Superior temporal gyrus (tissue), 1 donor: ENCODE data around the gene CERS6.

Experiments
- DNase-seq: peaks from one replicate; pipeline ENCODE4 v3.0.0-alpha.2; 2016; ENCODE audit errors: extremely low spot score

CERS6 gene

GRCh38 chr2:168443818-168444217, 12.3 kb upstream of the CERS6 start:
- no peak for DNase-seq

GRCh38 chr2:168445960-168446359, 10.1 kb upstream of the CERS6 start:
- DNase-seq, result no peak

DNA sequence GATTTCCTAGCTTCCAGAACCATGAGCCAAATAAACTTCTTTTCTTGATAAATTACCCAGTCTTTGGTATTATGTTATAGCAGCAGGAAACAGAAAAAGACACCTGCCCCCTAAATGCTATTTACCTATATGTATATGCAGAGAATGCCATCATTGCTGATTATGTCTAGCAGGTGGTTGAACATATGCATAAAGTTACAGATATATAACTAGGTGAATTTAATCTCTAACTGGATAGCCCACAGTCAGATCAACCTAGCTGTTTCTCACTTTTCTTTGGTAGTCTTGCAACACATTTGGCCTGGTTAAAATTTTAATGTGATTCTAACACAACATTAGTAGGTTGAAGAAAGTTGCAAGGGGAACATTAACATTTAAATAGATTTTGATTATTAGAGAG, 7.1 kb upstream of the CERS6 start:
- DNase-seq, result no peak

DNA sequence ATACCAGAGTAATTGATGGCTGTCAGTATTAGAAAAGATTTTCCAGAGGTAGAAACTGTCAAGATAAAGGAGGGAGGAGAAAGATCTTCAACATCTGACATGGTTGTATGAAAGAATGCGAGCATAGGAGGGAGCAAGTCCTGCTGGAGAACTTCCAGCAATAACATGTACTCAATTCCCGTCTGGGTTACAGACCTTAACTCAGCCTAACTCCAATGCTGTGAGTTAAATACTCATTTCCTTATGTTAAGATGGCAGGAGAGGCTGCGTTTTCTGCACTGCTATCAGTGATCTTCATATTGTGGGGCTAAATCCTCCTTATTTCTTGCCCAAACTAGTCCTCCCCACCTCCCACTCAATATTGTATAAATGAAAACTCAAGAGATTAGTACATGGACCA, 6.7 kb upstream of the CERS6 start:
- no peak for DNase-seq

DNA sequence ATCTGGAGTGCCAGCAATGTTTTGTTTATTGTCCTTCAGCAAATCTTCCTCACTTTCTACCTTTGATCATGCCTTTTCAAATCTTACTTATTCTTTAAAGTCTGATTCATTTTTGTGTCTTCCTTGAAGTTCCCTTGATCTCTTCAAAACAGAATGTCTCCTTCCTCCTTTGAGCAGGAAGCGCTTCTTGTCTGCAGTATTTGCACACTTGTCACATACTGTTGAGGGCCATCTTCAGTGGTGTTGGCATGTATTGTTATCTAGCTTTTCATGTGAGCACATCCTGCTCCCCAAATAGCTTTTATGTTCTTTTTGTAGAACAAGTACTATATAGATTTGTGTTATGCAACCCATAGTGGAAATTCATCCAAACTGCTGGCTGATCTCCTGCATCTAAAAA, 5.9 kb upstream of the CERS6 start:
- DNase-seq, result peak; percentile 63

DNA sequence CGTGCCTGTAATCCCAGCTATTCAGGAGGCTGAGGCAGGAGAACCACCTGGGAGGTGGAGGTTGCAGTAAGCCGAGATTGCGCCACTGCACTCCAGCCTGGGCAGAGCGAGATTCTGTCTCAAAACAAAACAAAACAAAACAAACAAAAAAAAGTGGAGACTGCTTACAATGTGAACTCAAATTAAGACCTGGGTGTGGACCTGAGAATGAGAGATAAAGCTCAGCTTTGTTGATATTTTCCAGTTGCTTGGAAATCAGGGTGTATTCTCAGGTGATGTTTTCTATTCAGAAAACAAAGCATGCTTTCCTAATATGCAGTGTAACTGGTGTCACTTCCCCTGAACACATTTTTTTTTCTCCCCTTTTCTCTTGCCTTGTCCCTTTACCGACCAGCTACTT, 5.3 kb upstream of the CERS6 start:
- no peak for DNase-seq

GRCh38 chr2:168452781-168453180, 3.3 kb upstream of the CERS6 start:
- DNase-seq, result no peak

GRCh38 chr2:168453404-168453803, 2.7 kb upstream of the CERS6 start:
- no peak for DNase-seq

GRCh38 chr2:168454737-168455644, 1.1 kb upstream of the CERS6 start:
- no peak for DNase-seq

GRCh38 chr2:168456521-168457189, 583 bp downstream of the CERS6 start:
- peak; percentile 37 for DNase-seq

DNA sequence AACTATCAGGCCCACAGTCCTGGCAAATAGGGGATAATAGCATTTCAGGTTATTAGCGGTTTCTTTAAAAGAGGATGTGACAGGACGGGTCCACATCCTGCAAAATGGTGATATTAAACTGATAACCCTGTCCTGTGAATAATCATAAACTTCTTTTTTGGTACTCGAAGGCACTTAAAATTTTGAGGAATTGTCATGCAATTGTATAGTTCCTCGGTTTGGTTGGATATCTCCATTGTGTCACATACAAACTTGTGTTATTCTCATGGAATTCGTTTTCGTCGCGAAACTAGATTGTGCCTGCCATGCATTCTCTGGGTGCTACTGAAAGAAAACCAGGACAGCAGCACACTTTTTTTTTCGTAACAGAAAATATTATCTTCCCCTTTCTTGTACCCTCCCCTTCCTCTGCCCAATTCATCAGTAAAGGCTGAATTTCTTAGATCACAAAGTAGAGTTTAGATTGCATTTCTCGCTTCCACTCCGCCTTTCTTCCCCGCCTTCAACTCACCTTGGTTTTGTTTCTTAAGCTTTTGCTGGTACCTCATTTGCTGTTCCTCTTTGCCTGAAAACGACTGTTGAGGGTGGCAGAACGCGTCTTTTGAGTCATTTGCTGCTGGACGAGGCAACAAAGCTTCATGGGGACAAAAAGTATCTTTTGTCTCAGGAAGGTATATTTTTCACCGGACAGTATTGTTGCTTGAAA, 1.3 kb downstream of the CERS6 start:
- DNase-seq, result peak; percentile 41

DNA sequence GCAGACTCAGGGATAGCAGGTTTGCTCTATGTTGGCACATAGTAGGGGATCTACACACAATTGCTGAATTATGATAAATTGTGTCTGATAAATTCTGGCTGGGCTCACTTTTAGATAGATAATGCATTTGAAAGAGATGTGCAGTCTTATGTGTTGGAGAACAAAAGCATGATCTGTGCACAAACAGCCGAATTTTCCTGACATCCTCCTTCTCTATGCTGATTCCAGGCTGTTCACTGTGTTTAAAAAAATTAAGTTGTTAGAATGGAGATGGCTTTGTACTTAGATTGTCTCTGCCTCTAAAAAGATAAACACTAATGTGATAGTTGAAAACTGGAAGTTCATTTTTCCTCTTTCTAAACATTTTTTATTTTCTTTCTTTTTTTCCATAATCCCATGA, 2.1 kb downstream of the CERS6 start:
- peak; percentile 30 for DNase-seq

GRCh38 chr2:168459256-168459655, 3.2 kb downstream of the CERS6 start:
- DNase-seq, result no peak

- no peak for DNase-seq
Observed at GRCh38 chr2:168460571-168460970, 4.5 kb downstream of the CERS6 start.

DNA sequence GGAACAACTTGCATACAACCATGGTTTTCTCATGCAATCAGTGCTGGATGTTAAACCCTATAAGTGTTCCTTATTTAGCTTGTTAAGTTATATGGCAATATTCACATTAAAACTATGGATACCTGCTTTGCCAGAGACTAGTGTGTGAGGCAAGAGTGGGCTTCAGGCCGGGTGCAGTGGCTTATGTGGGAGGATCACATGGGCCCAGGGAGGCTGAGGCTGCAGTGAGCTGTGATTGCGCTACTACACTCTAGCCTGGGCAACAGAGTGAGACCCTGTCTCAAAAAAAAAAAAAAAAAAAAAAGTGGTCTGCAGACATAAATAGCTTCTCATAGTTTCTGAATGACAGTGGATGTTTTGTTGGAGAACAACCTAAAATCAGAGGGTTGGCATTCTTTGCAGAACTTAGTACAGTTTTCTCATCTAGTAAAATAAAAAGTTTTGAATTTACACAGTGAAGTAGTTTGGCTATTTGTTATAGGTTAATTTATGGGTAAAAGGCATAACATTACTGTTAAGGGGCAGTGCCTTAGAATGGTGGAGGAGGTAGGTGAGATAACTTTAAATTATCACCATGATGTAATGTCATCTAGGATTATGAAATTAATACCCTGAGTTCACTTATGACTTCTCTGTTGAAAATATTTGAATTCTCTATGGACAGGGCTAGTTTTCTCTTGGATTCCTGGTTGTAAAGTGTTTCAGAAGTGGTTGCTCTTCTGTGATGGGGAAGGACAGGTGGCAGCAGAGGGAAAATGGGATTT, 5.3 kb downstream of the CERS6 start:
- DNase-seq, result no peak

DNA sequence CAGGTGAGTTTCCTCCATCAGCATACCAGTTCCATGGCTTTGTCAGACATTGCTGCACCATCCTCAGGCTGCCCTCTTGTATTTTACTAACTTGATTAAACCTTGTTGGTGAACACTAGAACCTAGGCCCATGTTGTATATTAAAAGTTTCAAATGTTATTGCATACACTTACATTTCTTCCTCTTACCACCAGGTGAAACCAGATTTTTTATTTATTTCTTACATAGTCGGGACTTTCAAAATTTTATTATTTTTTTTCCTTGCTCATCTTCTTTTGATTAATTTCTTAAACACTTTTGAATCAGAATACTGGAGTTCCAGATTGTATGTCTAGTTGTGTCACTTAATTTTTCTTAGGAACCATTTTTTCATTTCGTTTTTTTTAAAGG, 5.9 kb downstream of the CERS6 start:
- no peak for DNase-seq

DNA sequence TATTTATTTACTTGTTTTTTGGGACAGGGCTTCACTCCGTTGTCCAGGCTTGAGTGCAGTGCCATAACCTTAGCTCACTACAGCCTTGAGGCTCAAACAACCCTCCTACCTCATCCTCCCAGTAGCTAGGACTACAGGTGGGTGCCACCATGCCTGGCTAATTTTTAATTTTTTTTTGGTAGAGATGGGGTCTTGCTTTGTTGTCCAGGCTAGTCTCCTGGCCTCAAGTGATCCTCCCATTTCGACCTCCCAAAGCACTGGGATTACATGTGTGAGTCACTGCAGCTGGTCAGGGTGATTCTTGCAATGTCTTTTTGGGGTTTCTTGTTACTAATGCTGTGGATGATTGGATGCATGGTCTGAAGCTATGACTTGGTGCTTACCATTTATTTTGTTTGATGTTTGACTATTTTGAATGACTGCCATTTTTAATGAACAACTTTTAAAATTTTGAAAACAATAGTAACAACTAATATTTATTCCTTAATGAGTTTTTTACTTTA, 6.5 kb downstream of the CERS6 start:
- DNase-seq, result no peak

- DNase-seq, result no peak
Observed at GRCh38 chr2:168465594-168465993, 9.5 kb downstream of the CERS6 start.

DNA sequence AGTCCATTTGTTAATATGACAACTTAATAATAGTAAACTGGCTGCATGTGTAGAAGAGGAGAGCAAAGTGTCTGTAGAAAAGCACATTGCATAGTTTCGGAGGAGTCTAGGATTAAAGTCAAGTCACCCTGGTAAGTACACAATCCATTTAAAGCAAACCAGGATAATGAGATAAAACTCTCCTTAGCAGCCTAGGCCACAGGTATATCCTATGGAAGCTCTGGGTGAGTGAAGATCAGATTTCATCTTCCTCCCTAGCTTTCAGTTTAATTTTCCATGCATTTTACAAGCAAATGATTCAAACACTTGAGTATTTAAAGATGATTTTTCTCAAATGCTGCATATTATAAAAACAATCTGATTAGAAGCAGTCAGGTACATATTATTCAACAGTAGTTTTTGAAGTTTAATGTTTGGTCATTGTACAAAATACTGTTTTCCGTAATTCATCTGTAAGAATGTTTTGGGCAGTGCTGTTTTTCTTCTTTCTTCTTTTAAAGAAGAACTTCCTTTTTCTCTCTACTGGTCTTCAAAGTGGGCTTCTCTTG, 10.2 kb downstream of the CERS6 start:
- no peak for DNase-seq

GRCh38 chr2:168466834-168467565, 10.9 kb downstream of the CERS6 start:
- peak; percentile 44 for DNase-seq

DNA sequence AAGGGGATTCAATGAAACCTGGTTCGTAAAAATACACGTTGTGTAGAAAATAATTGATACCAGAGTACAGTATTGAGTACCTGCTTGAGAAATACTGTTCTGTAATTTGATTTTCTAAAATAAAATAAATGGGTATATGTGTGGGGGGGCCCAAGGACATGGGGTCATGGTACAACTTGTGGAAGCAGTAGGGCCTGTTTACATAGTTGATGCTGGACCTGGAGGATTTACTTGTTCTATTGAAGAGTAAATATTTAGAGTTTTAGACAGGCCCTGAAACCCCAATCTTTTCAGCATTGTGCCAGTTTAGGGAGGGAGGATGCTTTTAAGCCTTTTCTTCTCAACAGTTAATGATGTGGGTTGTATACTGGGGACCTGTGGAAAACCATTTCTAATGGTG, 11.7 kb downstream of the CERS6 start:
- no peak for DNase-seq
